Dermis microvascular lymphatic vessel endothelial cell (primary cell): Measurements from ENCODE around the gene ANKRD50. TPM values are rescaled to one million over a fixed set of nuclear protein-coding genes. Genes with fewer than 3 reads are reported as not detected.

Experiments used
- DNase-seq, 2 donors: peaks; one replicate each; pipeline versions ENCODE4 v3.0.0 to v3.0.0-alpha.2; 2010; ENCODE audit warnings: low read depth in 2 of 2
- total RNA-seq: library from RNA; depleted of rRNA; stranded (reverse); fragments of >200 nt; gene quantifications from 2 replicates; pipeline ENCODE4 v1.2.1, GENCODE V29; 2014

ANKRD50 gene
- total RNA-seq, 1 donor from 2014 or later = 41.6 TPM

DNA sequence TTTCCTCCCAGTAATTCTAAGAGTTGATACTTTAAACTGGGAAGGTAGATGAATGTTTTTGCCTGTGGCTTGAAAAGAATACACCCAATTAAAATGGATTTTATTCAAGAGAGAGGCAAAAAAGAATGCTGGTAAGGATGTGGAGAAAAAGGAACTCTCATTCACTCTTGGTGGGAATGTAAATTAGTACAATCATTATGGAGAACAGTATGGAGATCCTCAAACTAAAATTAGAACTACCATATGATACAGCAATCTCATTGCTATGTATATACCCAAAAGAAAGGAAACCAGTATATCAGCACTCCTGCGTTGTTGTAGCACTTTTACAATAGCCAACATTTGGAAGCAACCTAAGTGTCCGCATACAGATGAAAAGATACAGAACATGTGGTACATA, 75.2 kb downstream of the ANKRD50 start:
- no peak for DNase-seq

DNA sequence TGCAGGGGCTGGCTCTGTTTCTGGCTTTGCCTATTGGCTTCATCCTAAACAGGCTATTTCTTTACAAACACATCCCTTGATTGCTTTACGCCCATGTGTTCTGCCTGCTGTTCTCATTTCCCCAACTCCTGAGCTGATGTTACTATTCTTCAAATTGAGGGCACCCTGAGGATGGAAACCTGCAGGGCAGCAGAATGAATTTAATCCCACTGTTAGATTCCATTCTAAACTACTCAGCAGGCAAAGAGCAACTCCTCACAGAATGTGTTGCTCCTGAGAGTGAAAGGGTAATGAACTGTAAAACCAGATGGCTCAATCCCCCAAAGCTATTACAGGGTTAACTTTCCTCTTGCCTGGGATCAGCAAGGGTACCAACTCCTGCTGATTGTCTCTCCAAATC, 75.7 kb downstream of the ANKRD50 start:
- no peak for DNase-seq

DNA sequence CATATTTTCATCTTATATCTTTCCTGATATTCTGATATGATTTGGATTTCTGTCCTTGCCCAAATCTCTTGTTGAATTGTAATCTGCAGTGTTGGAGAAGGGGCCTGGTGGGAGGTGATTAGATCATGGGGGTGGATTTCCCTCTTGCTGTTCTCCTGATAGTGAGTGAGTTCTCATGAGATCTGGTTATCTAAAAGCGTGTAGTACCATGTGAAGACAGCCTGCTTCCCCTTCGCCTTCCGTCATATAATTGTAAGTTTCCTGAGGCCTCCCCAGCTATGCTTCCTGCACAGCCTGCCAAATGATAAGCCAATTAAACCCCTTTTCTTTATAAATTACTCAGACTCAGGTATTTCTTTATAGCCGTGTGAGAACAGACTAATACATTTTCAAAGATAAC, 77.2 kb downstream of the ANKRD50 start:
- DNase-seq = peak in 1 of 2 donors; percentile 77

DNA sequence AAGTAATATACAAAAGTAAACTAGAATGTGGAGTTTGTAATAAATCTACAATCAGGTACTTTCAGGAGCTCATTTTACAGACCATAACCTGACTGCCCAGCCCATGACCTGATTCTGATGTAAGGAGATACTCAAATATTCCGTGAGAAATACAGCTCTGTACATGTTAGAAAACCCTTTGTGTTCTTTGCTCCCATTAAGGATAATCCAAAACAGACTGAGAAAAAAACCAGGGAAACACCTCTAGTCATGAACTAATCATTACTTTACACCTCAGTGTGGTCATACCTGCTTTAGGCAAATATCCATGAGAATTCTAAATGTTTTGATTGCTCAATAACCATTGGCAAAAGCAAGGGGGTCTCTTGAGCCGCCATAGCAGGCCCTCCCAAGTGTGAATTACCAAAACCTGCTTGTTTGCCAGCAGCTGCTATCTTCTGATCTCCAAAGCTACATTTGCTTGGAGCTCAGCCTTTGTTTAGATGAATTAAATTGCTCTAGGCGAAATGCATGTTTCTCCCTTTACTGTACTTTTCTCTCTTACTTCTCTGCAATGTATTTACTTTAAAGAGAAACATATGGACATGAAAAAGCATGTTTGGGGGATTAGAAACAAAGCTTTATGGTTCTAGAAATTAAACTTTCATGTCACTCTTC, 79.1 kb downstream of the ANKRD50 start:
- DNase-seq = no peak

DNA sequence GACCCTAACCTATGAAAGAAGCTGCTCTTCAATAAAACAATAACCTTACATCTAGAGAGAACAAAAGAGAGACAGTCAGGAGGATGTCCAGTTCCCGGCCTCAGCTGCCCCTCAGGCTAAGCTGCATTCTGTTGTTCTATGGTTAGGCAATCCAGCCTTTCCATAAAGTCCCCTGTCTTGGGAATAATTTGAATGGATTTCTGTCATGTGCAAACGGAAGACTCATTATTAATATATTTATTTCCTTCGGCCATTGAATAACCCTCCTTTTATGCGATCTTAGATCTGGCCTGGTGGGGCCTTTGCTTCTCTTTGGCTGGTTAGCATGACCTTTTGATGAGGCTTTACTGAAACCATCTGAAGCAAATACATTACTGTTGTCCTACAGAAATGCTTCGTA, 80.1 kb downstream of the ANKRD50 start:
- DNase-seq = no peak

DNA sequence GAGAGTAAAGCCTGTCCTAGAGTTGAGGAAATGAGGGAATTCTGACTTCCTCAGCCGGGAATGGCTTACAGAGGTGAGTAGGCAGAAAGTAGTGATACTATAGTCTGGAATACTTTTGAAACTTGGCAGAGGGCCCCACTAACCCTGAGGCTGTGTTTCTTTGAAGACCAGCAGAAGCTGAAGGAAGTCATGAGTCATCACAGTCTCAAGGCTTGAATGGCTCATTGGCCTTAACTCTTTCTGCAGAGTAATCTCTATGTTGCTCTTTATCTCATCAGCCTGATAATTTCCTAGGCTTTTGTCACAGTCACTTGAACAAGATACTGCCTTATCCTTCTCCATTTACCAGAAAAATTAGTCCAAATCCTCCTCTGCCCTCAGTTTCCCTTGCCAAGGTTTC, 80.8 kb downstream of the ANKRD50 start:
- DNase-seq = peak in 1 of 2 donors; percentile 97

DNA sequence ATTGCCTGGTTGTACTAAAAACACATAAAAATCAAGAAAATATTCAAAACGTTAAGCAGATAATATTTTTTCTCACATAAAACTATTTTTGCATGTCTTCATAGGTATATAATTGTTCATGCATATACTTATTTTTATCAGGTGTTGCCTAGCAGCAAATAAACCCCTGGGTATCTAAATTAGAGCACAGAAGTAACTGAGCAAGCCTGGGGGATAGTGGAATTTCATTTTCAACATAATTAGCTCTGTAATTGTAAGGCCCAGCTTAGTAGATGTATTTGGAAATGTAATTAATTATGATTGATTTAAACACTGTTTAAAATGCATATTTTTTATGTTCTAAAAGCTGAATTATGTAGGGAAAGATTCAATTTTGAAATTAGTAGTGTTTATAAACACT, 82.9 kb downstream of the ANKRD50 start:
- no peak for DNase-seq
